ENCODE measurements around the gene AFG1L. TPM values are rescaled to one million over a fixed set of nuclear protein-coding genes. Genes with fewer than 3 reads are reported as not detected.
"Not testable (repeated sequence)": the region's sequence is repeated elsewhere in the genome, so short reads cannot be mapped to it uniquely, and the experiment has no call there.

The AFG1L gene
- total and polyA plus RNA-seq, 2 experiments from 2014 or later = 1.2 to 3.5 TPM

- H3K79me2 ChIP-seq (ENCODE audit: insufficient read depth) = no peaks in the 10 kb centered on the region
- TF ChIP-seq EZH2 (IDR thresholded peaks at IDR 0.05; ENCODE audit: insufficient read depth, poor library complexity, severe bottlenecking) = no peak
- no peak for TF ChIP-seq EZH2phosphoT487 (IDR thresholded peaks at IDR 0.05; ENCODE audit: insufficient read depth, low read depth)
- DNase-seq = no peak
- H3K4me2 ChIP-seq (ENCODE audit: unreplicated experiment) = no peak overlapping the region
- no peaks in the 10 kb centered on the region for H4K20me1 ChIP-seq (ENCODE audit: insufficient read depth)
- in situ Hi-C loops (cut with MboI) = no loop called here
- H3K9me3 ChIP-seq (ENCODE audit: low read depth) = no peaks in the 10 kb centered on the region
- H3F3A ChIP-seq (ENCODE audit: insufficient read depth) = no peaks in the 10 kb centered on the region
- no peak overlapping the region for H3K4me3 ChIP-seq
- H3K36me3 ChIP-seq (ENCODE audit: low read depth) = no peaks in the 10 kb centered on the region
- no peaks in the 10 kb centered on the region for H3K9me2 ChIP-seq (ENCODE audit: insufficient read depth)
- H3K9ac ChIP-seq = no peak overlapping the region
- H2AFZ ChIP-seq = no peak overlapping the region
- H3K27ac ChIP-seq = no peak overlapping the region
- no peaks in the 10 kb centered on the region for H3K4me1 ChIP-seq (ENCODE audit: insufficient read depth)
- H3K27me3 ChIP-seq (replicated peaks; ENCODE audit: insufficient read depth) = no peaks in the 10 kb centered on the region
- 78 to 83% methylated on average over 3 of the region's 3 CpGs for WGBS, 2 experiments (ENCODE audit: low coverage in 1 of 2, low lambda C conversion rate in 2 of 2, missing lambda C conversion rate in 2 of 2)
These were observed 27.9 kb downstream of the AFG1L start for GRCh38 chr6:108322728-108323127.

GRCh38 chr6:108323710-108324466 is 29.0 kb downstream of the AFG1L start:
- in situ Hi-C loops (cut with MboI) = no loop called here
- 78 to 80% methylated on average over 4 of the region's 4 CpGs for WGBS, 2 experiments (ENCODE audit: low coverage in 1 of 2, low lambda C conversion rate in 2 of 2, missing lambda C conversion rate in 2 of 2)
- no peak for TF ChIP-seq EZH2 (IDR thresholded peaks at IDR 0.05; ENCODE audit: insufficient read depth, poor library complexity, severe bottlenecking)
- no peaks in the 10 kb centered on the region for H3K9me2 ChIP-seq (ENCODE audit: insufficient read depth)
- no peaks in the 10 kb centered on the region for H3K27me3 ChIP-seq (replicated peaks; ENCODE audit: insufficient read depth)
- H3K79me2 ChIP-seq (ENCODE audit: insufficient read depth) = no peaks in the 10 kb centered on the region
- H3K36me3 ChIP-seq (ENCODE audit: low read depth) = no peaks in the 10 kb centered on the region
- H3K9ac ChIP-seq = no peak overlapping the region
- no peaks in the 10 kb centered on the region for H3F3A ChIP-seq (ENCODE audit: insufficient read depth)
- no peak overlapping the region for H2AFZ ChIP-seq
- no peak overlapping the region for H3K4me3 ChIP-seq
- H4K20me1 ChIP-seq (ENCODE audit: insufficient read depth) = no peaks in the 10 kb centered on the region
- H3K9me3 ChIP-seq (ENCODE audit: low read depth) = no peaks in the 10 kb centered on the region
- no peaks in the 10 kb centered on the region for H3K4me1 ChIP-seq (ENCODE audit: insufficient read depth)
- H3K27ac ChIP-seq = no peak overlapping the region
- H3K4me2 ChIP-seq (ENCODE audit: unreplicated experiment) = no peak overlapping the region
- no peak for DNase-seq

GRCh38 chr6:108330221-108330785 is 35.4 kb downstream of the AFG1L start:
- H3K9ac ChIP-seq; H3K4me2 ChIP-seq (ENCODE audit: unreplicated experiment); H3K4me3 ChIP-seq; H3K9me3 ChIP-seq (ENCODE audit: low read depth); in situ Hi-C loops (cut with MboI); H3K4me1 ChIP-seq (ENCODE audit: insufficient read depth); H3K36me3 ChIP-seq (ENCODE audit: low read depth); H3K27ac ChIP-seq; H2AFZ ChIP-seq; H3K27me3 ChIP-seq (replicated peaks; ENCODE audit: insufficient read depth); H3F3A ChIP-seq (ENCODE audit: insufficient read depth); DNase-seq; H3K9me2 ChIP-seq (ENCODE audit: insufficient read depth); H3K79me2 ChIP-seq (ENCODE audit: insufficient read depth); H4K20me1 ChIP-seq (ENCODE audit: insufficient read depth): not testable (repeated sequence)
- WGBS, 2 experiments (ENCODE audit: low coverage in 1 of 2, low lambda C conversion rate in 2 of 2, missing lambda C conversion rate in 2 of 2) = 88 to 95% methylated on average over 7 of the region's 7 CpGs

GRCh38 chr6:108330806-108331205 is 36.0 kb downstream of the AFG1L start:
- H3K9ac ChIP-seq = no peak overlapping the region

More at GRCh38 chr6:108330806-108331205, 36.0 kb downstream of the AFG1L start:
- TF ChIP-seq EZH2phosphoT487 (IDR thresholded peaks at IDR 0.05; ENCODE audit: insufficient read depth, low read depth) (no peak), EZH2 (IDR thresholded peaks at IDR 0.05; ENCODE audit: insufficient read depth, poor library complexity, severe bottlenecking) (no peak)
- Histone ChIP-seq H3K27me3 (replicated peaks; ENCODE audit: insufficient read depth) (no peaks in the 10 kb centered on the region), H3K27ac (no peak overlapping the region), H3F3A (ENCODE audit: insufficient read depth) (no peaks in the 10 kb centered on the region), H4K20me1 (ENCODE audit: insufficient read depth) (no peaks in the 10 kb centered on the region), H3K36me3 (ENCODE audit: low read depth) (no peaks in the 10 kb centered on the region), H2AFZ (no peak overlapping the region), H3K4me3 (no peak overlapping the region), H3K4me2 (ENCODE audit: unreplicated experiment) (no peak overlapping the region), H3K9me3 (ENCODE audit: low read depth) (no peaks in the 10 kb centered on the region), H3K9me2 (ENCODE audit: insufficient read depth) (no peaks in the 10 kb centered on the region), H3K79me2 (ENCODE audit: insufficient read depth) (no peaks in the 10 kb centered on the region), H3K4me1 (ENCODE audit: insufficient read depth) (no peaks in the 10 kb centered on the region)
- in situ Hi-C loops (cut with MboI) = no loop called here
- 90 to 98% methylated on average over 2 of the region's 2 CpGs for WGBS, 2 experiments (ENCODE audit: low coverage in 1 of 2, low lambda C conversion rate in 2 of 2, missing lambda C conversion rate in 2 of 2)
- no peak for DNase-seq
